DOHH2 (cell line): Measurements from ENCODE around the gene CTBS.

Experiments
- H3F3A ChIP-seq: fragments of 200-600 bp; sonication (generic), shearing (Covaris generic); 2 replicates; pipeline ENCODE4 v1.6.0; 2016; ENCODE audit warnings: antibody characterized with exemption, mild to moderate bottlenecking; ENCODE audit not compliant: control insufficient read depth, insufficient read depth
- H3K27ac ChIP-seq: fragments of 200-600 bp; sonication (generic); 2 replicates; pipeline ENCODE4 v1.5.1; 2014; ENCODE audit warnings: low read depth, mild to moderate bottlenecking, low read length, moderate library complexity
- H3K27me3 ChIP-seq: fragments of 200-600 bp; sonication (generic); 2 replicates; pipeline ENCODE4 v1.6.1; 2014; ENCODE audit warnings: mild to moderate bottlenecking, low read length, mixed read lengths; ENCODE audit not compliant: control insufficient read depth
- H3K36me3 ChIP-seq: fragments of 200-600 bp; sonication (generic); 2 replicates; pipeline ENCODE4 v1.6.1; 2014; ENCODE audit warnings: mild to moderate bottlenecking, low read length, moderate library complexity, mixed read lengths; ENCODE audit not compliant: control insufficient read depth
- H3K4me1 ChIP-seq: fragments of 200-600 bp; sonication (generic); 2 replicates; pipeline ENCODE4 v1.6.1; 2014; ENCODE audit warnings: mild to moderate bottlenecking, low read length, mixed read lengths; ENCODE audit not compliant: control insufficient read depth
- H3K4me2 ChIP-seq: fragments of 200-600 bp; sonication (generic); 2 replicates; pipeline ENCODE4 v1.6.0; 2014; ENCODE audit warnings: mild to moderate bottlenecking, low read length, moderate library complexity
- H3K4me3 ChIP-seq: fragments of 200-600 bp; sonication (generic); 2 replicates; pipeline ENCODE4 v1.5.1; 2014; ENCODE audit warnings: mild to moderate bottlenecking, low read length, mixed read lengths
- H3K79me2 ChIP-seq: fragments of 200-600 bp; sonication (generic); 2 replicates; pipeline ENCODE4 v1.6.1; 2014; ENCODE audit warnings: mild to moderate bottlenecking, low read length, mixed read lengths; ENCODE audit not compliant: control insufficient read depth
- H3K9me2 ChIP-seq: fragments of 200-600 bp; sonication (generic); replicated peaks from 2 replicates; pipeline ENCODE4 v1.6.1; 2014; ENCODE audit warnings: mild to moderate bottlenecking, low read length, mixed read lengths; ENCODE audit not compliant: control insufficient read depth
- H3K9me3 ChIP-seq: fragments of 200-600 bp; sonication (generic); 2 replicates; pipeline ENCODE4 v1.6.1; 2014; ENCODE audit warnings: antibody characterized with exemption, low read length, mixed read lengths; ENCODE audit not compliant: control insufficient read depth, insufficient read depth
- H4K20me1 ChIP-seq: fragments of 200-600 bp; sonication (generic); 2 replicates; pipeline ENCODE4 v1.6.0; 2014; ENCODE audit warnings: low read depth, mild to moderate bottlenecking, antibody characterized with exemption, low read length, moderate library complexity; ENCODE audit not compliant: control insufficient read depth, insufficient read depth
- CTCF ChIP-seq: fragments of 200-600 bp; sonication (generic); IDR thresholded peaks from one replicate; pipeline ENCODE4 v1.5.1; 2014; ENCODE audit warnings: antibody characterized with exemption, mild to moderate bottlenecking, low read depth, low read length; ENCODE audit not compliant: poor library complexity, severe bottlenecking
- EZH2phosphoT487 ChIP-seq: fragments of 200-600 bp; sonication (generic); IDR thresholded peaks from 2 replicates; pipeline ENCODE4 v1.6.1; 2017; ENCODE audit warnings: borderline replicate concordance, mild to moderate bottlenecking, antibody characterized with exemption, low read length, moderate library complexity, mixed read lengths

Gene CTBS

GRCh38 chr1:84573481-84573966 lies 716 bp downstream of the CTBS start:
- peaks cover 15% of the 10 kb centered on the region for H3K79me2 ChIP-seq
- no peaks in the 10 kb centered on the region for H3K9me3 ChIP-seq
- no peaks in the 10 kb centered on the region for H3K9me2 ChIP-seq
- peak overlapping the region; percentile 84 for H3K4me3 ChIP-seq
- H3K27me3 ChIP-seq: no peaks in the 10 kb centered on the region
- H3K27ac ChIP-seq: peak overlapping the region; percentile 75
- no peak for TF ChIP-seq EZH2phosphoT487
- TF ChIP-seq CTCF: no peak
- H3K36me3 ChIP-seq: peaks cover 15% of the 10 kb centered on the region
- peaks cover 5% of the 10 kb centered on the region for H3F3A ChIP-seq
- H3K4me1 ChIP-seq: peaks cover 21% of the 10 kb centered on the region
- H3K4me2 ChIP-seq: peak overlapping the region; percentile 80
- H4K20me1 ChIP-seq: no peaks in the 10 kb centered on the region

- H3K27ac ChIP-seq: no peak overlapping the region
- H3K4me2 ChIP-seq: no peak overlapping the region
Observed at GRCh38 chr1:84571150-84571535, 3.1 kb downstream of the CTBS start.

GRCh38 chr1:84570436-84571149 lies 3.6 kb downstream of the CTBS start:
- TF ChIP-seq CTCF: no peak
- no peak for TF ChIP-seq EZH2phosphoT487
- Histone ChIP-seq H3K9me3 (no peaks in the 10 kb centered on the region), H3K36me3 (peaks cover 15% of the 10 kb centered on the region), H3K4me1 (peaks cover 24% of the 10 kb centered on the region), H3F3A (peaks cover 5% of the 10 kb centered on the region), H3K79me2 (peaks cover 15% of the 10 kb centered on the region), H3K4me2 (no peak overlapping the region), H3K27me3 (no peaks in the 10 kb centered on the region), H3K9me2 (no peaks in the 10 kb centered on the region), H4K20me1 (no peaks in the 10 kb centered on the region), H3K27ac (no peak overlapping the region), H3K4me3 (no peak overlapping the region)

More at GRCh38 chr1:84571150-84571535, 3.1 kb downstream of the CTBS start:
- Histone ChIP-seq H3K4me1 (peaks cover 24% of the 10 kb centered on the region), H3F3A (peaks cover 5% of the 10 kb centered on the region), H3K36me3 (peaks cover 15% of the 10 kb centered on the region), H3K27me3 (no peaks in the 10 kb centered on the region), H4K20me1 (no peaks in the 10 kb centered on the region), H3K4me3 (no peak overlapping the region), H3K9me3 (no peaks in the 10 kb centered on the region), H3K79me2 (peaks cover 15% of the 10 kb centered on the region), H3K9me2 (no peaks in the 10 kb centered on the region)
- TF ChIP-seq CTCF (no peak), EZH2phosphoT487 (no peak)
